Stimulated activated CD8-positive, alpha-beta memory T cell treated with anti-CD3 and anti-CD28 coated beads, Interleukin-2, amount 100 ng/mL, for 48 hours (primary cell): Measurements from ENCODE around the gene MRPL55.
A peak's percentile ranks its signal among the peaks of the same experiment; 100 is the strongest.
"Not testable (repeated sequence)": the region's sequence is repeated elsewhere in the genome, so short reads cannot be mapped to it uniquely, and the experiment has no call there.

Source experiments
- DNase-seq, 2 donors: peaks; one replicate each; pipeline ENCODE4 v3.0.0-alpha.2; 2020; ENCODE audit warnings: low read depth in 2 of 2

The MRPL55 gene

GRCh38 chr1:228122921-228123441 is 13.9 kb upstream of the MRPL55 start:
- DNase-seq = no peak

DNA sequence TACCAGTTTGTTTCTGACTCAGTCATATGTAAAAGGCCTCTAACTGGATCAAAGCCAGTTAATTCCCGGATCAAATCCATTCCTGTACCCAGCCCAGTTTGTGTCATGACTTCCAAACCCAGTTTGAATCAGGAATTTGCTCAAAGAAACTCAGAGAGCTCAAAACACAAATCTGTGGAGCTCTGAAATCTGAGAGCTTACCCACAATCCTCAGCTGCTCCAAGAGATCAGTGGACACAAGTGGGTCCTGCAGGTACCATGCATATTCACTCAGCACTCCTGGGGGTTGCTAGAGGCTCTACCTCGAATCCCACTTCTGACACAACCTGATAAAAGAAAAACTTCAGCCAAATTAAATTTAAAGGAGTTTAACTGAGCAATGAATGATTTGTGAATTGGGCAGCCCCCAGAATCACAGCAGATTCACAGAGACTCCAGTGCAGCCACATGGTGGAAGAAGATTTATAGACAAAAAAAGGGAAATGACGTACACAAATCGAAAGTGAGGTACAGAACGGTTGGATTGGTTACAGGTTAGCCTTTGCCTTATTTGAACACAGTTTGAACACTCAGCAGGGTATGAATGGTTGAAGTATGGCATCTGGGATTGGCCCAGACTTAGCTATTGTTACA is 11.9 kb upstream of the MRPL55 start:
- DNase-seq = no peak

GRCh38 chr1:228120351-228120750 is 11.3 kb upstream of the MRPL55 start:
- DNase-seq = no peak

DNA sequence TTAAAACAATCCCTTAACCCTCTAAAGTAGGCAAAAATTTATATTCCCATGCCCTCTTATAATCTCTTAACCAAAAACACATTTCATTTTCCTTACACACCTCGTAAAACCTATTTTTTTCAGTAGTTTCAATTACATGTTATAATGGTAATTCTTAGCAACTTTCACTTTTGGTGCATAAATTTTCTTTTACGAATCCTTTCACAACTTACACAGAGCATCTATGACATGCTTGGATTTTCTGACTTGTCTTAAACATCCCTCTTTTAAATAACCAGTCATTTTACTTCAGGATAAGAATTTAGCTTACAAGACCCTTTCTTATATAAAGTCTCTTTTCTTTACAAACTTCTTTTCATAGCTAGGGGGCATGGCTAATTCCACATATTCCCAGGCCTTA is 8.9 kb upstream of the MRPL55 start:
- no peak for DNase-seq

GRCh38 chr1:228117335-228117734 is 8.2 kb upstream of the MRPL55 start:
- DNase-seq = no peak

GRCh38 chr1:228114827-228115226 is 5.7 kb upstream of the MRPL55 start:
- no peak for DNase-seq

DNA sequence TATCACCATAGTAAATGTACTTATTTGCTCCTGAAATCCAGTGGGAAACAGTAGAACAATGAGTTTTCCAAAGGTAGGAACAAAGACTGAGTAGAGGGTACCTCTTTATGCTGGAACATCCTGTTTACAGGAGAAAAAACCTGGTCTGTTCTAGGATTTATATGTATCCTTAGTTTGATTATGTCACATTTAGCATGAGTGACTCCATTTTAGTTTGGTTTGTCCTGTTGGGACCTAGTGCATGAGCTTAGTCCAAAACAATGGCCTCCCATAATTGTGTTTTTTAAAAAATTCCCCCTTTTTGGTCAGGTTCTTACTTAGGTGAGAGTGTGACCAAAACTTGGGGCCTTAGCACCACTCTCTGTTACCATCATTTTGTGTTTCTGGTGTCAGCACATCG is 3.5 kb upstream of the MRPL55 start:
- DNase-seq = no peak

DNA sequence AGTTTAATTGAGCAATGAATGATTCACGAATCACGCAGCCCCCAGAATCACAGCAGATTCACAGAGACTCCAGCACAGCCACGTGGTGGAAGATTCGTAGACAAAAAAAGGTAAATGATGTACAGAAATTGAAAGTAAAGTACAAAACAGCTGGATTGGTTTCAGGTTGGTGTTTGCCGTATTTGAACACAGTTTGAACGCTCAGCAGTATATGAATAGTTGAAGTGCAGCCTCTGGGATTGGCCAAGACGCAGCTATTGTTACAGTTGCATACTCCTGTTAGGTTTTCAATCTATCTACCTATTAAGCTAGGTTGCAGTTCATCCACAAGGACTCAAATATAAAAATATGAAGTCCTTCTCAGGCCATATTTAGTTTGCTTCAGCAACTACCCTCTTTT is 3.1 kb upstream of the MRPL55 start:
- DNase-seq = no peak

DNA sequence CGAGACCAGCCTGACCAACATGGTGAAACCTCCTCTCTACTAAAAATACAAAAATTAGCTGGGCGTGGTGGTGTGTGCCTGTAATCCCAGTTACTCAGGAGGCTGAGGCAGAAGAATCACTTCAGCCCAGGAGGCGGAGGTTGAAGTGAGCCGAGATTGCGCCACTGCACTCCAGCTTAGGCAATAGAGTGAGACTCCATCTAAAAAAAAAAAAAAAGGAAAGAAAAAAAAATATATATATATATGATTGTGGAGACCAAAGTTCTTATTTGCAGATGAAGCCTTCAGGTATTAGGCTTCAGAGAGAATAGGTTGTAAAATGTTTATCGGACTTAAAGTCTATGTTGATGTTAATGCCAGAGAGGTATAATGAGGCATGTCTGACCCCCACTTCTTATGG is 2.2 kb upstream of the MRPL55 start:
- DNase-seq = not testable (repeated sequence)

DNA sequence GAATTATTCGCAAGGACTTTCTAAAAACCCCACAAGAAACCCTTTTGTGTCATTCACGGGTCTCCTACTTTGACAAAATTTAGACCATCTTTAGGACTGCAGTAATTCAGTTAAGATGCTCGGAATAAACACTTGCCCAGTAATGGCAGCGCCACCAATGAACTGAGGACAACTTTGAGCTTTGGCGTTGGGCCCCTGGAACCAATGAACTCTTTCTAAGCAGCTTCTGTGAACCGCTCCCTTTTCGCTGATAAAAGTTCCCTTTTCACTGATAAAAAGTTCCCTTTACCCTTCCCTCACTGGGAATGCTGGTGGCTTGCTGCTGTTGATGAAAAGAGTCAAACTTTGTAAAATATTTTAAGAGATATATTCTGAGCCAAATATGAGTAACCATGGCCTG is 1.5 kb upstream of the MRPL55 start:
- DNase-seq = no peak

DNA sequence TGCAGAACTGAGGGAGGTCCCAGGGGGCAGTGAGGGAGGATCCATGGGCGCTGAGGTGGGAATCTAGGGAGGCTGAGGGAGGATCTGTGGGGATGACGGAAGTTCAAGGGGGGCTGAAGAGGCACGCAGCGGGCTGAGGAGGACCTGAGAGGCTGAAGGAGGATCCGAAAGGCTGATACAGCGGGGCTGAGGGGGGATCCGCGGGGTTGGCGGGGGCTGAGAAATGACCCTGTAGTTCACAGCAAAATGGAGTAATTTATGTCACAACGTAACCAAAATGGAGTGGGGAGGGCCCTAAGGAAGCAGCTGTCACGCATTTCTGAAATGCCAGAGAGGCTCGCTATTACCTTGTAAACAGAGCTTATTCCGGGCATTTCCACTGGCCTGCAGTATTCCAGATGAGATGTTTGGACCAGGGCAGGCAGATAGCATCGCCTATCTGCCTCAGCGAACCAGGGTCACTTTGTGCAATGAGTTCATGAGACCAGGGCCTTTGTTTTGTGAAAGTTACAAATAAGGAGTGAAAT is 926 bp upstream of the MRPL55 start:
- no peak for DNase-seq

- DNase-seq = no peak
These were observed 392 bp downstream of the MRPL55 start for GRCh38 chr1:228108742-228109072.

GRCh38 chr1:228108055-228108690 is 926 bp downstream of the MRPL55 start:
- no peak for DNase-seq

DNA sequence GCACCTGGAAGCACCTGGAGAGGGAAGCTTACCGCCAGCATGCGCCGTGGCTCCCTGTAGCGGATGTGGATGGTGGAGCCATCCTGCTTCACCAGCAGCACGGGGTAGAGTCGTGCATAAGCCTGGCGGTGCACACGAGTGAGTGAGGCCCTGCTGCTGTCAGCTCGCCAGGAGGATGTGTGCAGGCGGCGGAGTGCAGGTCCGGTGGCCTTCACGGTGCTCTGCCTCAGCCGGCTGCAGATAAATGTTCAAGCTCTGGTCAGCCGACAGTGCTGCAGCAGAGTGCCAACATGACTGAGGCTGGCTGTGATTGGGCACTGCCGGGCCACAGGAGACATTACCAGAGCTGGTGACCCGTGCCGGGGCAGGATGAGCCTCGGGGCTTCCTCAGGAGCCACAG is 1.5 kb downstream of the MRPL55 start:
- no peak for DNase-seq

GRCh38 chr1:228106800-228107054 is 2.4 kb downstream of the MRPL55 start:
- DNase-seq = no peak

GRCh38 chr1:228105996-228106799 is 2.9 kb downstream of the MRPL55 start:
- DNase-seq = no peak

DNA sequence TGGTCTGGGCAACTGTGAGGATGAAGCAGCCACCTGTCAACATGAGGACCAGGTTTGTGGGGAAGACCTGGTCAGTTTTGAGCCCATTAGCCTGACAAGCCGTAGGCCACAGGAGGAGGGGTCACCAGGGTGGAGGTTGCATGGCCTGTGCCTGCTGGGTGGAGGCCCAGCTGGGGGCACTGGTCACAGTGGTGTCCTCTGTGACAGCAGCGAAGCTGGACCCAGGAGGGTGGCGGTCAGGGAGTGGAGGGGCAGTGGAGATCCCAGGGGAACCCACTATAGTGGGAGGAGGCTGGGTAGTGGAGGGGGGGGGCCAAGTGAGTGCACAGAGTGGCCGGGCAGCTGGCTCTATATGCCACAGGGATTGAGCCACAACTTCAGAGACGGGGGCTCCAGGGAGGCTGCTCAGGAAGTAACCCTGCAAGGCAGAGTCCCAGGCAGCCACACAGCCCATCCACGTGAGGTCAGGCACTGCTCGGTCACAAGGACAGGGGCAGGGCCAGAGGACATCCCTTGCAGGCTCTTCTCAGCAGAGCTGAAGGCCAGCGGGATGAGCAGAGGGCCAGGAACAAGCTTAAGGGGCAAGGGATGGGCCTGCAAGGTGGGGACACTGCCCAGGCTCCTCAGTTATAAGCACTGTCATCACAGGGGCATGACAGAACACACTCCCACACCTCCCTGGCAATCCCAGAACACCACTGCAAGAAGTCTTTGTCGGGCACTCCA is 3.7 kb downstream of the MRPL55 start:
- DNase-seq = no peak

DNA sequence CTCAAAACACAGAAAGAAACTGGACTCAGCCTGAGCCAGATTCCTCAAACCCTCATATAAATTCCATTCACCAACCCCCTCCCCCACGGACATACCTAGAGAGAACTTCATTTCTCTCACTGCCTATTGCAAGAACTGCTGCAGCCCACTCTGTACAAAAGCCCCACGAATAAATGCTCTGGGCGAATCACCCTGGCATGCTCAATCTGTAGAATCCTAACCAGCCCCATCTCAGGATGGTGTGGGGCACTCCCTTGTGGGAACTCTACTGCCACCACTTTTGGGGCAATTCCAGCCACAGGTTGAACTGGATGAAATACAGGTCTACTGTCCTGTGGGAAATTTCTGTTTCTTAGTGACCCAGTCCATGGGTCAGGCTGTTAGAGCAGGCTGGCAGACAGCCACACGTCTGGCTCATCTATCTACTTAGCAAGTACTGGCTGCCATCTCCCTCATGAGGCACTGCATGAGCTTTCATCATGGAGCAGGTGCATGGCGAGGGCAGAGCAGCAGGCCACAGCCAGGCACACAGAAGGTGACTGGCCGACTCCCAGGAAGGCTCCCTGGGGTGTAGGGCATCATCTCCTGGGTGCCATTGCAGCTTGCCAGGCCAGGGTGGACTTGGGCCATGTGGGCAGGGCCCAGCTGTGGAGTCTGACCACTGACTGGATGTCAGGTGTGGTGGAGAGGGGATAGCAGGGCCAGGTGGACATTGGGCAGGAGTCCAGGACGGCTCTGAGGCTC is 4.4 kb downstream of the MRPL55 start:
- DNase-seq = no peak

- DNase-seq = peak; percentile 95
These were observed 6.1 kb downstream of the MRPL55 start, which contains the start of gene C1orf35 for GRCh38 chr1:228102791-228103620. C1orf35 (minus strand) TSS chr1:228103325; CDS start chr1:228103227, 98 bp downstream.

GRCh38 chr1:228101994-228102790 is 6.9 kb downstream of the MRPL55 start:
- peak; percentile 37 to 48 for DNase-seq
